Measurements from ENCODE around the gene C16orf92.

C16orf92 gene, protein sequence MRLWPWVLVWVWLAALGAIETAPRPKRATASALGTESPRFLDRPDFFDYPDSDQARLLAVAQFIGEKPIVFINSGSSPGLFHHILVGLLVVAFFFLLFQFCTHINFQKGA

GRCh38 chr16:30022887-30023286 is at the start of gene C16orf92:
C16orf92 (plus strand) TSS chr16:30023198; CDS start chr16:30023341, 143 bp downstream.
- in situ Hi-C loops (cut with MboI; ENCODE audit: low sequenced_read_pairs), result no loop called here

GRCh38 chr16:29973384-29974246 is 49.4 kb upstream of the C16orf92 start, which contains the start of gene TAOK2:
TAOK2 (plus strand) TSS chr16:29973868; CDS start chr16:29977773, 3,905 bp downstream.
- in situ Hi-C loops (cut with MboI; ENCODE audit: low sequenced_read_pairs), result no loop called here

DNA sequence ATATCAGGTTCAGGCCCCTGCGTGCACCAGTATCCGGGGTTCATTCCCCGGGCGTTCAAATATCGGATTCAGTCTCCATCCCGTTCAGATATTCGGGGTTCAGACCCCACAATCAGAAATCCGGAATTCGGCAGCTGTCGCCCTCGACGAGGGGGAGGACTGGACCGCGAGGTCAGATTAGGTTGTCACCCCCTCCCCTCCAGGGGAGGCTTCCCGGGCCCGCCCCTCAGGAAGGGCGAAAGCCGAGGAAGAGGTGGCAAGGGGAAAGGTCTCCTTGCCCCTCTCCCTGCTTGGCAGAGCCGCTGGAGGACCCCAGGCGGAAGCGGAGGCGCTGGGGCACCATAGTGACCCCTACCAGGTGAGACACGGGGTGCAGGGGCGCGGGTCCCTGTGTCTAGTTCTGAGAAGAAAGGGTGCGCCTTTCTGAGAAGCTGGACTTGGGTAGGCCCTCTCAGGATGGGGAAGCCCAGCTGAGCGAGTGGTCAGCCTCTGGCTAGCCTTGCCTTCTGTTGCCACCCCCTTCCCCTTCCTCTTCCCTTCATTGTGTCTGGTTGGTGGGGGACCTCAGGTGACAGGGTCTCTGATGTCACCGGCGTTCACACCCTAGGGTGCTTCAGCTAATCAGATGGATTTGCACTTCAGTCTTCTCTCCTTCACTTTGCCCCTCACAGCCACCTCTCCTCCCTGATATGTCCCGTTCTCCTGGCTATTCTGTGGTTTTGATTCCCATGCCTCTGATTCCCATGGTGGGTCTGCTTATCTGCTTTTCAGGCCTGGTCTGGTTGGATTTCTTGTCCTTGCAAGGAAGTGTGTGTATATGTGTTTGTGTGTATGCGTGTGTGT is 48.5 kb upstream of the C16orf92 start:
- in situ Hi-C loops (cut with MboI; ENCODE audit: low sequenced_read_pairs), result no loop called here

GRCh38 chr16:29975134-29975538 is 47.9 kb upstream of the C16orf92 start:
- in situ Hi-C loops (cut with MboI; ENCODE audit: low sequenced_read_pairs), result no loop called here

DNA sequence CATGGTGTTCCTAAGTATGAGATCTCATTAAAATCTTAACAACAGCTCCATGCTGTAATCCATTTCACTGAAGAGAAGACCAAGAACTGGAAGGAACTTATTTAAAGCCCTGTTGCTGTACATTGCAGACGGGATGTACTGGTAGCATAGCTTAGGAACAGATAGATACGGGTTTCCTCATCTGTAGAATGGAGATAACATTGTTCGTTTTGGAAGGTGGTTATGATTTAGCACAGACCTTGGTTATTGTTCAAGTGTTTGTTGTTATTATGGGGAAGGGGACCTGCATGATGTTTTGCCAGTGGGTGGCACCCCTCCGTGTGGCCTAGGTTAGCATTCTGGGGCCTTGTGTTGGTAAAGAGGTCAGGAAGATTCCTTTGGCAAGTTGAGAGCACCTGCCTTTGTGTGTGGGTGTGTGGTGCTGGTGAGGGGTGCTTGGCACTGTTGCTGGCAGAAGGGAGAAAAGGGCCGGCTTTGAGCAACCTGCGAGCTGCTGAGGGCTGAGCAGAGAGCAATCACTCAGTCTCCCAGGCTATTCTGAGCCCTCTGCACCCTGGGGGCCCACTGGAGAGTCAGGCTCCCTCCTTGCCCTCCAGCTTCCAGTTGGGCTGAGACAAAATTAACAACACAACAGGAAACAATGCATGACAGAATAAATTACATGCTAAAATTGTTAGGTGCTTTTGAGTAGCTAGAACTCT is 47.0 kb upstream of the C16orf92 start:
- in situ Hi-C loops (cut with MboI; ENCODE audit: low sequenced_read_pairs), result no loop called here

GRCh38 chr16:29977063-29977825 is 45.8 kb upstream of the C16orf92 start:
- in situ Hi-C loops (cut with MboI; ENCODE audit: low sequenced_read_pairs), result no loop called here

DNA sequence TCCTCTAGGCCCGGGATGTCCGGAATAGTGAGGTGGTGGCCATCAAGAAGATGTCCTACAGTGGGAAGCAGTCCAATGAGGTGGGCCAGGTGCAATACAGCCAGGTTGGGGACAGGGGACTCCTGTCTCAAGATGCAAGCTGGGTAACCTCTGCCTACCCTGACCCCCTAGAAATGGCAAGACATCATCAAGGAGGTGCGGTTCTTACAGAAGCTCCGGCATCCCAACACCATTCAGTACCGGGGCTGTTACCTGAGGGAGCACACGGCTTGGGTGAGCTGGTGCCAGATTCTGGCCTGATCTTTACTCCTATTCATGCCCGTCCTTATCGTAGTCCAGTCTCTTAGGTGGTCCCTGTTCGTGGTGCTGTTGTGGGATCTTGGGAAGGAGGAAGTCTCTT is 44.9 kb upstream of the C16orf92 start:
- in situ Hi-C loops (cut with MboI; ENCODE audit: low sequenced_read_pairs), result no loop called here

- in situ Hi-C loops (cut with MboI; ENCODE audit: low sequenced_read_pairs), result no loop called here
Measured at GRCh38 chr16:29978564-29979270, 44.3 kb upstream of the C16orf92 start.

DNA sequence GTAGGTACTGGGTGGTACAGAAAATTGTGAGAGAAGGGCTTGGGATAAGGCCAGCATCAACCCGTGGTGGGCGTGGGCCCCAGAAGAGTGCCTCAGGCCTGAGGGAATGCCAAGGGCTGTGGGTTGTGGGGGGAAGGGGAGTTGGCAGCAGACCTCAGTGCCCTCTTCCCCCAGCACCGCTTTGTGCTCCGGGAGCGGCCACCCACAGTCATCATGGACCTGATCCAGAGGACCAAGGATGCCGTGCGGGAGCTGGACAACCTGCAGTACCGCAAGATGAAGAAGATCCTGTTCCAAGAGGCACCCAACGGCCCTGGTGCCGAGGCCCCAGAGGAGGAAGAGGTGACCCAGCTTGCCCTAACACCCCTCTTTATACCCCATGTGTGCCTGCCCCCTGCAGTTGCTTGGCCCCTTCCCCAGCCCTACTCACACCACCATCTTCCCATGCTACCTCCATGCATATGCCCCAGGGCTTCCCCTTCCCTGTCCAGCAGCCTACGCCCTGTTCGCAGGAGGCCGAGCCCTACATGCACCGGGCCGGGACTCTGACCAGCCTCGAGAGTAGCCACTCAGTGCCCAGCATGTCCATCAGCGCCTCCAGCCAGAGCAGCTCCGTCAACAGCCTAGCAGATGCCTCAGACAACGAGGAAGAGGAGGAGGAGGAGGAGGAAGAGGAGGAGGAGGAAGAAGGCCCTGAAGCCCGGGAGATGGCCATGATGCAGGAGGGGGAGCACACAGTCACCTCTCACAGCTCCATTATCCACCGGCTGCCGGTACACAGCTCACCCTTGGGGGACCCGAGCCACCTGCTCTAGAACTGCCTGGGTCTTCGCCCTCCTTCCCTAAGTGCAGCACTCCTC is 40.2 kb upstream of the C16orf92 start:
- in situ Hi-C loops (cut with MboI; ENCODE audit: low sequenced_read_pairs), result no loop called here

- in situ Hi-C loops (cut with MboI; ENCODE audit: low sequenced_read_pairs), result no loop called here
Measured at GRCh38 chr16:29983420-29984136, 39.4 kb upstream of the C16orf92 start.

- in situ Hi-C loops (cut with MboI; ENCODE audit: low sequenced_read_pairs), result no loop called here
Measured at GRCh38 chr16:29984137-29984763, 38.7 kb upstream of the C16orf92 start.

- in situ Hi-C loops (cut with MboI; ENCODE audit: low sequenced_read_pairs), result no loop called here
Measured at GRCh38 chr16:29984764-29985147, 38.2 kb upstream of the C16orf92 start.

DNA sequence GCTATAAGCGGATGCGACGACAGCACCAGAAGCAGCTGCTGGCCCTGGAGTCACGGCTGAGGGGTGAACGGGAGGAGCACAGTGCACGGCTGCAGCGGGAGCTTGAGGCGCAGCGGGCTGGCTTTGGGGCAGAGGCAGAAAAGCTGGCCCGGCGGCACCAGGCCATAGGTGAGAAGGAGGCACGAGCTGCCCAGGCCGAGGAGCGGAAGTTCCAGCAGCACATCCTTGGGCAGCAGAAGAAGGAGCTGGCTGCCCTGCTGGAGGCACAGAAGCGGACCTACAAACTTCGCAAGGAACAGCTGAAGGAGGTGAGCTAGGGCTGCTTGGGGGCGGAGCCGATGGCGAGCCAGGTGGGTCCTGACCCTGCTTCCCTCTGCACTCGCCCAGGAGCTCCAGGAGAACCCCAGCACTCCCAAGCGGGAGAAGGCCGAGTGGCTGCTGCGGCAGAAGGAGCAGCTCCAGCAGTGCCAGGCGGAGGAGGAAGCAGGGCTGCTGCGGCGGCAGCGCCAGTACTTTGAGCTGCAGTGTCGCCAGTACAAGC is 37.7 kb upstream of the C16orf92 start:
- in situ Hi-C loops (cut with MboI; ENCODE audit: low sequenced_read_pairs), result no loop called here

DNA sequence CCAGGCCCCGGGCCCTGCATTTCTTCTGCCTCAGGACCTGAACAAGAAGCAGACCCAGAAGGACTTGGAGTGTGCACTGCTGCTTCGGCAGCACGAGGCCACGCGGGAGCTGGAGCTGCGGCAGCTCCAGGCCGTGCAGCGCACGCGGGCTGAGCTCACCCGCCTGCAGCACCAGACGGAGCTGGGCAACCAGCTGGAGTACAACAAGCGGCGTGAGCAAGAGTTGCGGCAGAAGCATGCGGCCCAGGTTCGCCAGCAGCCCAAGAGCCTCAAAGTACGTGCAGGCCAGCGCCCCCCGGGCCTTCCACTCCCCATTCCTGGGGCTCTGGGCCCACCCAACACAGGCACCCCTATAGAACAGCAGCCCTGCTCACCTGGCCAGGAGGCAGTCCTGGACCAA is 36.8 kb upstream of the C16orf92 start:
- in situ Hi-C loops (cut with MboI; ENCODE audit: low sequenced_read_pairs), result no loop called here

DNA sequence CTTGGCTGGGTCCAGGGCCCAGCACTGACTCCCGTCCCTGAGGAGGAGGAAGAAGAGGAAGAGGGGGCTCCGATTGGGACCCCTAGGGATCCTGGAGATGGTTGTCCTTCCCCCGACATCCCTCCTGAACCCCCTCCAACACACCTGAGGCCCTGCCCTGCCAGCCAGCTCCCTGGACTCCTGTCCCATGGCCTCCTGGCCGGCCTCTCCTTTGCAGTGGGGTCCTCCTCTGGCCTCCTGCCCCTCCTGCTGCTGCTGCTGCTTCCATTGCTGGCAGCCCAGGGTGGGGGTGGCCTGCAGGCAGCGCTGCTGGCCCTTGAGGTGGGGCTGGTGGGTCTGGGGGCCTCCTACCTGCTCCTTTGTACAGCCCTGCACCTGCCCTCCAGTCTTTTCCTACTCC is 36.1 kb upstream of the C16orf92 start:
- in situ Hi-C loops (cut with MboI; ENCODE audit: low sequenced_read_pairs), result no loop called here

GRCh38 chr16:29987371-29988085 is 35.5 kb upstream of the C16orf92 start:
- in situ Hi-C loops (cut with MboI; ENCODE audit: low sequenced_read_pairs), result no loop called here

Measured in HL-60/S4 treated with phorbol 12-myristate 13-acetate at 8.2 ng/mL for 4 days and 3 days (cell line).